Measurements from ENCODE around the gene PHF20. TPM values are rescaled to one million over a fixed set of nuclear protein-coding genes. Genes with fewer than 3 reads are reported as not detected.

Gene PHF20
- total and polyA plus RNA-seq, 2 of the 8 experiments (the other 6 are each of a cell fraction or from before 2014, with no cell fraction given), result 25.6 to 70.1 TPM

GRCh38 chr20:35773154-35773751, 1.4 kb downstream of the PHF20 start:
- Histone ChIP-seq H3K23me2 (ENCODE audit: low read depth, low read length) (peaks cover 4% of the 10 kb centered on the region; the same call in 1 of the 2 replicates), H3K18ac (ENCODE audit: extremely low read depth, low read length) (peak overlapping the region; percentile 42; the same call in 1 of the 2 replicates), H2BK12ac (ENCODE audit: low read depth, low read length) (no peak overlapping the region), H3K79me2 (ENCODE audit: control insufficient read depth in 1 of 2, insufficient read depth in 2 of 2, low read length in 2 of 2) (peaks cover 12 to 57% of the 10 kb centered on the region in 2 experiments; a peak in 3 of 4 replicates), H2BK15ac (ENCODE audit: low read length) (no peak overlapping the region), H3K27ac (ENCODE audit: low read depth, low read length) (no peak overlapping the region), H2AK5ac (ENCODE audit: low read depth, low read length) (no peak overlapping the region), H4K5ac (ENCODE audit: insufficient read length, low read depth, low read length) (no peak overlapping the region), H4K20me1 (replicated peaks in 1 of 2; ENCODE audit: control insufficient read depth in 1 of 2, insufficient read depth in 2 of 2, low read length in 2 of 2) (peaks cover 2 to 6% of the 10 kb centered on the region in 2 experiments), H3K4me2 (ENCODE audit: insufficient read depth in 1 of 2, low read depth in 2 of 2, low read length in 2 of 2) (peak overlapping the region; percentile 82 to 84), H3K14ac (ENCODE audit: insufficient read length) (no peak overlapping the region), H2BK5ac (ENCODE audit: low read depth, low read length) (peak overlapping the region; percentile 29; the same call in 1 of the 2 replicates), H3K4me3 (ENCODE audit: extremely low read depth in 1 of 4, insufficient read depth in 2 of 4, low read depth in 3 of 4, low read length in 4 of 4) (peak overlapping the region; percentile 65 to 82 (median 78); a peak in 6 of 8 replicates), H4K8ac (ENCODE audit: extremely low read depth, insufficient read depth, low read length) (no peak overlapping the region), H3K27me3 (replicated peaks in 1 of 4; ENCODE audit: control insufficient read depth in 3 of 4, extremely low read depth in 1 of 4, insufficient read depth in 3 of 4, low read length in 3 of 4) (peaks cover 5 to 9% (median 9%) of the 10 kb centered on the region in 4 experiments), H4K91ac (replicated peaks; ENCODE audit: insufficient read length, low read length) (no peak overlapping the region), H2BK20ac (ENCODE audit: low read length) (no peak overlapping the region), H2AFZ (ENCODE audit: low read length) (no peak overlapping the region), H3K4ac (replicated peaks; ENCODE audit: insufficient read length, low read depth, low read length) (no peak overlapping the region), H3K36me3 (ENCODE audit: control insufficient read depth in 2 of 4, insufficient read depth in 4 of 4, low read length in 3 of 4) (peaks cover 0 to 5% (median 2%) of the 10 kb centered on the region in 4 experiments; a peak in 1 of 8 replicates), H3K23ac (ENCODE audit: insufficient read length) (no peak overlapping the region), H3K56ac (replicated peaks; ENCODE audit: insufficient read length, low read depth, low read length) (no peak overlapping the region), H2BK120ac (replicated peaks; ENCODE audit: low read depth, low read length) (no peak overlapping the region), H3K4me1 (replicated peaks in 1 of 4; ENCODE audit: control insufficient read depth in 3 of 4, insufficient read depth in 4 of 4, low read length in 3 of 4) (peaks cover 5 to 14% (median 10%) of the 10 kb centered on the region in 4 experiments; a peak in 6 of 7 replicates), H3K79me1 (ENCODE audit: low read depth, low read length) (peaks cover 6% of the 10 kb centered on the region), H3K9me3 (ENCODE audit: insufficient read depth in 2 of 2, low read depth in 1 of 2, low read length in 1 of 2) (no peaks in the 10 kb centered on the region), H3K9ac (replicated peaks in 1 of 4; ENCODE audit: extremely low read depth in 1 of 4, low read depth in 3 of 4, low read length in 3 of 4) (peak overlapping the region in 2 of 4 experiments; percentile 79 to 84; a peak in 1 of 7 replicates)
- WGBS, 2 experiments (ENCODE audit: extremely low coverage in 1 of 2, insufficient coverage in 1 of 2, insufficient read length in 1 of 2, insufficient replicate concordance in 2 of 2, low coverage in 1 of 2, low lambda C conversion rate in 2 of 2, missing lambda C conversion rate in 1 of 2), result 76% methylated on average over 8 of the region's 8 CpGs; no CpG with 5 or more reads in 1 of the 2 experiments
- no peak for FAIRE-seq
- DNase-seq (ENCODE audit: low read depth in 1 of 2, low spot score in 2 of 2), result no peak
- CTCF ChIA-PET (ENCODE audit: partially characterized antibody), result interaction anchor here (0.6 kb wide), 1 partner anchor 79 kb away, joined by 3 read pairs; no protein-coding TSS in a partner anchor
- POLR2A ChIA-PET (ENCODE audit: partially characterized antibody), result interaction anchor here (0.6 to 10.6 kb wide), 6 partner anchors 9 to 80 kb away, joined by 3 to 167 read pairs (median 8); partner anchors contain the start of gene RBM39
- TF ChIP-seq POU5F1 (IDR thresholded peaks at IDR 0.05; ENCODE audit: low read depth, low read length) (no peak), SRF (IDR thresholded peaks at IDR 0.05; ENCODE audit: low read depth, low read length) (no peak), SP1 (IDR thresholded peaks at IDR 0.05; ENCODE audit: low read depth, low read length) (no peak), NANOG (IDR thresholded peaks at IDR 0.05; ENCODE audit: insufficient read depth, low read depth, low read length, poor library complexity, severe bottlenecking) (no peak), RXRA (IDR thresholded peaks at IDR 0.05; ENCODE audit: insufficient read depth, low read depth, low read length) (no peak), TBP (IDR thresholded peaks at IDR 0.05; ENCODE audit: low read depth, low read length) (no peak), SP4 (IDR thresholded peaks at IDR 0.05; ENCODE audit: low read length) (no peak), EP300 (IDR thresholded peaks at IDR 0.05; ENCODE audit: borderline replicate concordance in 1 of 2, low read depth in 2 of 2, low read length in 2 of 2) (no peak), BCL11A (IDR thresholded peaks at IDR 0.05; ENCODE audit: low read depth in 2 of 2, low read length in 2 of 2) (no peak), JUN (IDR thresholded peaks at IDR 0.05; ENCODE audit: low read depth, low read length) (no peak), TAF1 (IDR thresholded peaks at IDR 0.05; ENCODE audit: low read depth, low read length) (no peak)
